ENCODE data around the gene AR. TPM values are rescaled to one million over a fixed set of nuclear protein-coding genes. Genes with fewer than 3 reads are reported as not detected.

AR gene
- total and polyA plus RNA-seq, 2 of the 8 experiments (the other 6 are each of a cell fraction or from before 2014, with no cell fraction given): 7.1 to 10.7 TPM

DNA sequence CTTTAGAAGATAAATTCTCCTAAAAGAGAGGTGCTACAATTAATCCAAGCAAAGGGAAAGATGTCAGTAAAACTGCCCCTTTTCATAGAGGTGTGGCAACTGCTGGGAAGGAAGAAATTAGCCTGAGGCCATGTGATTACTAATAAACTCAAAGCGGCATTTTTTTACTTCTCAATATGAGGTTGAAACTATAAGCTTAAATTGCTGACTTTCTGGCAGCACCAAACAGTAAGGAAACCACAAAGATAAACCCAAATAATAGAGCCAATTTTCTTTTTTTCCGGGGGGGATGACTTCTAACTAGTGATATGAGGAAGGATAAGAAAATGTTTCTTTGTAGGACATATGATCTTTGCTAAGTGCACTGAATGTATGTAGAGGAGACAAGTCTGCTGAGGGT, 30.9 kb downstream of the AR start:
- Histone ChIP-seq H3K23me2 (ENCODE audit: low read depth, low read length) (no peaks in the 10 kb centered on the region), H4K8ac (ENCODE audit: extremely low read depth, insufficient read depth, low read length) (no peak overlapping the region), H3K4me1 (replicated peaks in 1 of 4; ENCODE audit: control insufficient read depth in 3 of 4, insufficient read depth in 4 of 4, low read length in 3 of 4) (peaks cover 0 to 4% (median 1%) of the 10 kb centered on the region in 4 experiments; a peak in 3 of 7 replicates), H2BK120ac (replicated peaks; ENCODE audit: low read depth, low read length) (no peak overlapping the region), H3K4me2 (ENCODE audit: insufficient read depth in 1 of 2, low read depth in 2 of 2, low read length in 2 of 2) (no peak overlapping the region), H3K18ac (ENCODE audit: extremely low read depth, low read length) (no peak overlapping the region), H3K9ac (replicated peaks in 1 of 4; ENCODE audit: extremely low read depth in 1 of 4, low read depth in 3 of 4, low read length in 3 of 4) (no peak overlapping the region), H3K4me3 (ENCODE audit: extremely low read depth in 1 of 4, insufficient read depth in 2 of 4, low read depth in 3 of 4, low read length in 4 of 4) (no peak overlapping the region), H4K20me1 (replicated peaks in 1 of 2; ENCODE audit: control insufficient read depth in 1 of 2, insufficient read depth in 2 of 2, low read length in 2 of 2) (no peaks in the 10 kb centered on the region), H3K27me3 (replicated peaks in 1 of 4; ENCODE audit: control insufficient read depth in 3 of 4, extremely low read depth in 1 of 4, insufficient read depth in 3 of 4, low read length in 3 of 4) (no peaks in the 10 kb centered on the region), H3K79me1 (ENCODE audit: low read depth, low read length) (no peaks in the 10 kb centered on the region), H2BK5ac (ENCODE audit: low read depth, low read length) (no peak overlapping the region), H4K5ac (ENCODE audit: insufficient read length, low read depth, low read length) (no peak overlapping the region), H3K14ac (ENCODE audit: insufficient read length) (no peak overlapping the region), H3K4ac (replicated peaks; ENCODE audit: insufficient read length, low read depth, low read length) (no peak overlapping the region), H2BK15ac (ENCODE audit: low read length) (no peak overlapping the region), H3K9me3 (ENCODE audit: insufficient read depth in 2 of 2, low read depth in 1 of 2, low read length in 1 of 2) (no peaks in the 10 kb centered on the region), H2AFZ (ENCODE audit: low read length) (no peak overlapping the region), H3K79me2 (ENCODE audit: control insufficient read depth in 1 of 2, insufficient read depth in 2 of 2, low read length in 2 of 2) (peaks cover 0 to 5% of the 10 kb centered on the region in 2 experiments; a peak in 2 of 4 replicates), H2BK20ac (ENCODE audit: low read length) (no peak overlapping the region), H3K27ac (ENCODE audit: low read depth, low read length) (no peak overlapping the region), H3K23ac (ENCODE audit: insufficient read length) (no peak overlapping the region), H2AK5ac (ENCODE audit: low read depth, low read length) (no peak overlapping the region), H3K36me3 (ENCODE audit: control insufficient read depth in 2 of 4, insufficient read depth in 4 of 4, low read length in 3 of 4) (no peaks in the 10 kb centered on the region), H2BK12ac (ENCODE audit: low read depth, low read length) (no peak overlapping the region), H3K56ac (replicated peaks; ENCODE audit: insufficient read length, low read depth, low read length) (no peak overlapping the region), H4K91ac (replicated peaks; ENCODE audit: insufficient read length, low read length) (no peak overlapping the region)
- ChIA-PET CTCF (ENCODE audit: partially characterized antibody) (interaction anchor here (0.6 kb wide), 1 partner anchor 13 kb away, joined by 3 read pairs; no protein-coding TSS in a partner anchor), POLR2A (ENCODE audit: partially characterized antibody) (no interaction called here)
- DNase-seq (ENCODE audit: low read depth in 1 of 2, low spot score in 2 of 2): no peak
- WGBS, 2 experiments (ENCODE audit: extremely low coverage in 1 of 2, insufficient coverage in 1 of 2, insufficient read length in 1 of 2, insufficient replicate concordance in 2 of 2, low coverage in 1 of 2, low lambda C conversion rate in 2 of 2, missing lambda C conversion rate in 1 of 2): 96% methylated on average over 2 of the region's 2 CpGs; no CpG with 5 or more reads in 1 of the 2 experiments
- FAIRE-seq: no peak
- TF ChIP-seq ZNF274 (IDR thresholded peaks at IDR 0.05; ENCODE audit: borderline replicate concordance, extremely low read depth, low read length): no peak
- TF ChIP-seq POLR2A (IDR thresholded peaks at IDR 0.05; ENCODE audit: control extremely low read depth in 1 of 2, low read depth in 2 of 2, low read length in 2 of 2): no peak

Data from H1 (cell line).